Measurements from ENCODE around the gene GSTO1.

Gene GSTO1

DNA sequence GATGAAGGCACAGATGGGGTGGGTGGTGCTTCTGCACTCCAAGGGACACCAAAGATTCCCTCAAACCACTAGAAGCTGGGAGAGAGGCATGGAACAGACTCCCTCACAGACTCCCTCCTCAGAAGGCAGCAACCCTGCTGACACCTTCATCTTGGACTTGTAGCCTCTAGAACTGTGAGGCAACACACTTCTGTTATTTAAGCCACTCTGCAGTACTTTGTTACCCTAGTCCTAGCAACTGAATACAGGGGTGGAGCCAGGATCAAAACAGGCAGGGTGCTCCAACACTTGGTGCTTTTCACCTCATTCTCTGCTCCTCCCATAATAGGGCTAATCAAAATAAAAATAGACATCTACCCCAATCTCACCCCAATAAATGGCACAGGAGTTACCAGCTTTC lies 2.3 kb upstream of the GSTO1 start:
- no peak for DNase-seq

DNA sequence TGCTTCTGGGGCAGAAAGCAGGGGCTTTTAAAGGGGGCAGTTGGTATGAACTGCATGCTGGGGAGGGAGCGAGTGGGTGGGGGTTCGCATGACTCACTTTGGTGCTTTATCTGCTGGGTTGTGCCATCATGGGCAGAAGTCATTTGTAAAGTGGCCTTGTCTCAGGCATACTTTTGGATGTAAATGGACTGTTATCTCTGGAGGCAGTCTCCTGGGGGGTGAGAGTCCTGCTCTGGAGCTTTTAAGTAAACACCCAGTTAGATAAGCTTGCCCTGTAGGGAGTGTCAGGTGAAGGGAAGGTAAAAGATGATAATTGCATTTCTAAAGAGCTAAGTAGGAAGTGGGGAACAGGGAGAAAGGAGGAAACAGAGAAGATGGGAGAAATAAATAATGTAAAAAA lies 1.6 kb upstream of the GSTO1 start:
- DNase-seq = no peak

DNA sequence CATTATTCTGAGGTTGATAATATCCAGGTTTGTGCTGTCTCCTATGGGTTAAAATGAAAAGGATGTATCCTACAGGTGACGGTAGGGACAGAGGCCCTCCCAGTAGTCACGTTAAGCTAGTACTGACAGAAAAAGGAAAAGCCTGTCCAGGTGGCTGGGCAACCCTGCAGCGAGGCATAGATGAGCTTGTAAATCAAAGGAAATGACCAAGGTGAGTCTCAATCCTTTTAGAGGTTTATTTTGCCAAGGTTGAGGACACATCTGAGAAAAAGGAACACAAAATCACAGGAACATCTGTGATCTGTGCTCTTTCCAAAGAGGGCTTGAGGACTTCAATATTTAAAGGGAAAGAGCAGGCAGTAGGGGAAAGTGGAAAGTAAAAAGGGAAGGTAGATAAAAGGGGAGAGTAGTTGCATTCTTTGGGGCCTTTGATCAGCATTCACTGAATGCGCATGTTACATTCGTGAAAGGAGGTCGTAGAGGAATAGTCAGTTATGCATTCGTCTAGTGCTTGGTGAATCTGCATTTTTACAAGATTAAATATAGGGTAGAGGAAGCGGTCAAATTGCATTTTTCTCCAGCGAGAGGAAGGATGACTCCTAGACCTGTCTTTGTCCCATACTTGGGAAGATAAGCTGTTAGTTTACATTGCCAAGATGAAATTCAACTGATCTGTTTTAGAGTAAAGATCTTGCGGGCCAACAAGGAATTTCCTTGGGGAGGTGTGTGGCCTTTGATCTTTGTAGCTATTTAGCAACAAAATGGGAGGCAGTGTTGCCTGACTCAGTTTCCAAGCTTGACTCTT lies 884 bp upstream of the GSTO1 start:
- DNase-seq = no peak

DNA sequence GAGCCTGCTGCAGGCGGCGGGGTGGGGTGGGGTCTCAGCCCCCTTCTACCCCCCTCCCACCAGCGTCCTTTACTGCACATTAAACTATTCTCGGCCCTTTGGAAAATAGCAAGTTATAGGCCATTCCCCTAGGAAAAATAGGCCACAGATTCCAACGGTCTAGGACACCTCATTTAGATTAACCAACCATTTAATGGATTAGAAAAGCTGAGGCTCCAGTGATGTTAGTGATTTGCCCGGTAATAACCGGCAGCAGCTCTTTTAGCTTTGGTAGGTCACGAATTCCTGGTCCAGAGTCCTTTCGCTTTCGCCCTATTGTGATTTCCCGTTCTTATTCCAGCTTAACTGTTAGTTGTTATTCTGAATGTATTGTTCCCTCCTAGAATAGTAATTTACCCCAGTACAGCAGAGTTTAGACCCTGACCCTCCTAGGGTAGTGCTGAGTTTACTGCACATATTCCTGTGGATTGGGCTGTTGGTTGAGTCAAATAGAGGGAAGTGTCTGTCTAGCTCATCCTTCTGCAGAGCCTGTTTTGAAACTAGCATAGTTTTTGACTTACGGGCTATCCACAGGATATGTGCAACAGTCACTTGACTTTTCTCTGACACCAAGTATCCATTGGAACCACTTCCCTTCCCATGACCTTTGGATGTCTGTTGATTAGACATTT lies 754 bp downstream of the GSTO1 start:
- DNase-seq = peak; percentile 50

DNA sequence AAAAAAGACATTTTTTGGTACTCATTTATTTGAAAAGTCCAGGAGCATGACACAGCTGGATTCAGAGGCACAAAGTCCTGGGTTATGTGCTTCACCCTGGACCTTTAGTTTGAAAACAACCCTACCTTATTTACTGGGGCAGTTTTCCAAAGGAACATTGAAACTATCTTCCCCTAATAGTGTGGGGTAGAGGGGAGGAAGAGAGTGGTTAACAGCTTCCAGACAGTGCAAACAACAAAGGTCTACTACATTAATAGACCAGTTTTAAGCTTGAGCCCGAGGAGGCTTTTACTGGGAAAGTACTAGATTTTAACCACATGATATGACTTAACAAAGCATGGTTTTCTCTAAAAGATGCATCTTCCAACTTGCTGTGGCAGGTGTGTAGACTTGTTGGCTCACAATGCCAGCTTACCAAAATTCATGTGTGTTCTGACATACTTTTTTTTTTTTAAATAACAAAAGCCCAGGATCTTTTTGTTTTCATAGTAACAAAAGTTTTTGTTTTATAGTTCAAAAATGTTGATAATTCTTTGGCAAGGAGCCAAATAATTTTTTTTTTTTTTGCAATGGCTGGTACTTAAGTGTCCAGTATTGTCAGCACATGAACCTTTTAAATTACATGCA lies 1.8 kb downstream of the GSTO1 start:
- DNase-seq = no peak

DNA sequence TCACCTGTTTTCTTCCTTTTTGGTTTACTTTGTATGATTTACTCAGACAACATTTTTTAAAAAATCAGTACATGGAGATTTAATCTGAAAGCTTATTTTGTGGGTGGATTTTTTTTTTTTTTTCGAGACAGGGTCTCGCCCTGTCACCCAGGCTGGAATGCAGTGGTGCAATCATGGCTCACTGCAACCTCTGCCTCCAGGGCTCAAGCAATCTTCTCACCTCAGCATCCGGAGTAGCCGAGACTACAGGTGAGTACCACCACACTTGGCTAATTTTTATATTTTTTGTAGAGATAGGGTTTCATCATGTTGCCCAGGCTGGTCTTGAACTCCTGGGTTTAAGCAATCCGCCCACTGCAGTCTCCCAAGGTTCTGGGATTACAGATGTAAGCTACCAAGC lies 2.5 kb downstream of the GSTO1 start:
- no peak for DNase-seq

DNA sequence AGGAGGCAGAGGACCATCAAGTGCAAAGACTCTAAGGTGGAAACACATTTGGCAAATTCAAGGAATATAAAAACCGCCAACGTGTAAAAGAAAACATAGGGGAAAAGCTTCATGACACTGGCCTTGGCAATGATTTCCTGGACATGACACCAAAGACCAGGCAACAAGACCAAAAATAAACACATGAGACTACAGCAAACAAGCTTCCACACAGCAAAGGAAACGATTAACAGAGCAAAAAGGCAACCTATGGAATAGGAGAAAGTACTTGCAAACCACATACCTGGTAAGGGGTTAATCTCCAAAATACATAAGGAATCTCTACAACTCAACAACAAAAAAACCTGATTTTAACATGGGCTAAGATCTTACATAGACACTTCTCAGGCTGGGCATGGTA lies 3.5 kb downstream of the GSTO1 start:
- no peak for DNase-seq

DNA sequence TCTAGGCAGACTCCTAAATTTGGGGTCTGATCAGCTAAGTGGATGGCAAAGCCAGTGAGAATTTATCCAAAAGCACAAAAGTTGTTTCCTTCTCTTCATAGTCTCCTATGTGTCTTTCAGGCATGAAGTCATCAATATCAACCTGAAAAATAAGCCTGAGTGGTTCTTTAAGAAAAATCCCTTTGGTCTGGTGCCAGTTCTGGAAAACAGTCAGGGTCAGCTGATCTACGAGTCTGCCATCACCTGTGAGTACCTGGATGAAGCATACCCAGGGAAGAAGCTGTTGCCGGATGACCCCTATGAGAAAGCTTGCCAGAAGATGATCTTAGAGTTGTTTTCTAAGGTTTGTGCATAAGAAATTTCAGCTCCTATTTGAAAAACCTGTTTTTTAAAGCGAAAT lies 4.8 kb downstream of the GSTO1 start:
- no peak for DNase-seq

DNA sequence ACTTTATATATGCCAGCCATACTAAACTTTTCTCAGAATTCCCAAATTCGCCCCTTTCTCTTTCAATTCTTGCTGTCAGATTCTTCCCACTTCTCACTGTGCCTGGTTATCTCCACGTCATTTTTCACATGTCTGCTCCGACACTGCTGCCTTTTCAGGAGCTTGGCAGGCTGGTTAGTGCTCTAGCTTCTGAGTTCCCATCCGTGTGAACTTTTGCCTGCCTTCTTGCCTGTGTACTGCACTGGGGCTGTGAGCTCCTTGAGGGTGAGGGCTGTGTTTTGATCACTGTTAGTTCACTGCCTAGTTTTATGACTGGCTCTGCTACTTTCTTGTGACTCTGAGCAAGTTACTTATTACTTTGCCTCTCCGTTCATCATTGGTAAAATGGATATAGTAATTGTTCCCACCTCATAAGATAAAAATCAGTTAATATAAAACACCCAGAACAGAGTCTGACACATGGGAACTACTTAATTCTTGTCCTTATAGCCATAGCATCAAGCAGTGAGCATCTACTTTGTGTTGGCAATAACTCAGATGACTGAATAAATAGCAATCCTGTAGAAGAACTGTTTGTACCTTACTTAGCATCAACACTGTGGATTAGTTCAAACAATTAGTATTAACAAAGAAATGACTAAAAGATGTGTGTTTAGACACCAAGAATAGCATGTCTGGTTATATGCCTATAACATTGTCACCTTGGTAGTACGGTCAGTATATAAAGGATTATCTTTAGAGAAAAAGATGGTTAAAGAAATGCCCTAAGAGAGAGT lies 5.5 kb downstream of the GSTO1 start:
- no peak for DNase-seq

DNA sequence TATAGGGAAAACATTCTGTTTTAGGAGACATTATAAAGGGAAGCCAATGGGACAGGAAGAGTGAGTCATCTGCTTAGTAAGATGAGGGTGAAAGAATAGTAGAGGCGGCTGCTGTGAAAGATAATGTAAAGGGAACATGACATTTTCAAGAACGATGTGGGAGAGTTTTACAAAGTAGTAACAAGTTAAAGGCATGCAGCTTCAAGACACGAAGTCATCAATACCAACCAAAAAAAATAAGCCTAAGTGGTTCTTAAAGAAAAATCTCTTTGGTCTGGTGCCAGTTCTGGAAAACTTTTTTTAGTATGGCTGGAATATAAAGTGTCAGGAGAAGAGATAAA lies 6.1 kb downstream of the GSTO1 start:
- DNase-seq = peak; percentile 69

DNA sequence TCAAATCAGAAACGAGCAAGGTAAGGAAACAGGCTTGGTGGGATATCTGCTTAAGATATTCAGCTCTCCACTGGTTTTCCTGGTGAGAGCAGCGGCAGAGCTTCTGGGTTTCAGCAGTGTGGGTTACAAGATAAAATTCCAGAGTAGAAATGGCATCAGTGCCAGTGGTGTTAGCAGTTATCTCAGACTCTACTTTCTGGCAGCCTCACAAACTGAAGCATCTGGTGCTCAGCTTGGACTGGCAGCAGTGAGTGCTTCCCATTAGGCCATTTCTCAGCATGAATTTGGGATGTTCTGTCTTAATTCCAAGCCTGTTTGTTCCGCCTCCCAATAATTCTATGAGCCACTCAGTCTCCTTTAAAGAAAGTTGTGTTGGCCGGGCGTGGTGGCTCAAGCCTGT lies 7.4 kb downstream of the GSTO1 start:
- no peak for DNase-seq

DNA sequence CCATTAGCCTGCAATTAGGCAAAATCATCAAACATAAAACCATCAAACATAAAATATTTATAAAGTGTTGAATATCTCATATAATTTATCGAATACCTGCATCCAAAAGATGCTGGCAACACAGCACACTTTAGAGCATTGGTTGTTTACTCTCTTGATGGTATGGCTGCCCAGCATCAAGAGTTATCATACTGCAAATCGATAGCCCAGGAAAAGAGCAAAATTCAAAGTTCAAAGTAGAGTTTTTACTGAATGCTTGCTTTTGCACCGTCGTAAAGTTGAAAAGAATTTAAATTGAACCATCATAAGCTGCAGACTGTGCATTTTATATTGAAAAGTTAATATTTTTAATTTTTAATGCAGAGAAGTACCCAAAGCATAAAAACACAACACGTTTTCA lies 10.1 kb downstream of the GSTO1 start:
- no peak for DNase-seq

DNA sequence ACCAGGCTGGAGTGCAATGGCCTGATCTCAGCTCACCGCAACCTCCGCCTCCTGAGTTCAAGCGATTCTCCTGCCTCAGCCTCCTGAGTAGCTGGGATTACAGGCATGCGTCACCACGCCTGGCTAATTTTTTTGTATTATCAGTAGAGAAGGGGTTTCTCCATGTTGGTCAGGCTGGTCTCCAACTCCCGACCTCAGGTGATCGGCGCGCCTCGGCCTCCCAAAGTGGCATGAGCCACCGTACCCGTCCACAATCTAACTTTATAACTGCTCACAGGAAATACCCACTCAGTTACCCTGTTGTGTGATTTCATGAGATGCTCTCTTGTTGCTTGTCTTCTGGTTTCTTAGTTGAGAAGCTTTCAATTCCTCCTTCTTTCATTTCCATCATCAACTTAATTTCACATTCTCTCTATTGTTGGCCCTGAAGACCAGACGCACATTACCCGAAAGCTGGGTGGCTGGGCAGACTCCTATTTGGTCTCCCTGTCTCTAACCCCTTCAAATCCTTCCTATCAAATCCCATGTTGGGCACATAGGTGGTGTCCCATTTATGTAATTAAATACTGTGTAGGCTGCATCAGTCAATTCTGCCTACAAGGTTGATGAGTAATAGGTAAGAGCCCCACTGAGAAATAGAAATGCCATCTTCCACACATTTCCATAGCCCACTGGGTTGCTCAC lies 13.2 kb downstream of the GSTO1 start:
- DNase-seq = no peak

DNA sequence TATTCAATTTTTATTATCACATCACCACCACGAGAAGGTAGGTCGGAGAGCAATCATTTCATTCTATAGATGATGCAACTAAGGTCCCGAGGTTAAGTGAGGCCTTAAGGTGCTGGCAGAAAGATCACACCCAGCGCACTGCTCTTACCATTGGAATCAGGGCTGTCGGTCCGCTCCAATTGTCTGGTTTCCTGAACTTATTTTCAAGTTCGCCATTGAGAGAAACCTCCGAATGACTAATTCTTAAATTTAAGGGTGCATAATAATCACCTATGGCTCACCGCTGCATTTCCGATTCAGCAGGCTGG lies 13.7 kb downstream of the GSTO1 start:
- DNase-seq = no peak

DNA sequence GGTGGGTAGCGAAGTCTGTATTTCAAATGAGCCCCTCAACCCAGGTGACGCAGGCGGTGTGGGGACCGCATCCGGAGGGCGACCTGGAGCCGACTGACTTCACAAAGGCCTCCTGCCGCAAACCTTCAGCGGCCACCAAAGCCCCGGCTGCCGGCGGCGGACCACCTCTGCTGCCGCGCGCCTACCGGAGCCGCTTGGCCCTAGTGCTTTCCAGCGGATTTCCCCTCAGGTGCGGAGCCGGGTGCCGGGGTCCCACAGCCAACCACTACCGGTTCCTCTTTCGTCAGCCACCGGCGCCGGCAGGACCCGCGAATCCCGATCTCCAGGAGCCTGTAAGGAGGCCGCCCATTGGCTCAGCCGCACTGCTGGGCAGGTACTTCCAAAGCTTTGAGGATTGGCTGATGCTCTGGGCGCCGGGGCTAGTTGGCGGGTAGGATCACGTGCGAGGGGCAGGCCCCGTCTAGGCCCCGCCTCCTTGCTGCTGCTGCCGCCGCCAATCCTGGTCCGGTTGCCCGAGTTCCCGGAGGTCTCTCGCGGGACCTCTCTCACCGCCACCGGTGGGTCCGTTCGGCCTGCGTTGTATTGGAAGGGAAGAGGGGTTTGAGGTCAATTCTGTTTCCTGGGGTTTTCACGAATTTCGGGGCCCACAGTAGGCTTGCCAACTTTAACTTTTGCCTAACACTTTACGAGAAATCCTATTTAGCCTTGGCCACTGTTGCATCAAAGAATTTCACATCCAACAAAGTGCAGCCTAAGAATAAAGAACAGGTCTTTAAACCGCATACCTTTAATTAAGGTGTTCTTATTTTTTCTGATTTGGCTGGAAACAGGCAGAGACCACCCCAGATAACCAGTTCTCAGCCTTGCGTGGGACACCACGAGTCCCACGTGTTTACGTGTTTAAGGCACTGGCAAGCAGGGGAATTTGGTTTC lies 14.3 kb downstream of the GSTO1 start, which contains the start of gene GSTO2:
GSTO2 (plus strand) TSS at position 472 of the 933 bp plus-strand sequence. CDS start 5,732 bp downstream, outside the sequence.
- DNase-seq = peak; percentile 99

DNA sequence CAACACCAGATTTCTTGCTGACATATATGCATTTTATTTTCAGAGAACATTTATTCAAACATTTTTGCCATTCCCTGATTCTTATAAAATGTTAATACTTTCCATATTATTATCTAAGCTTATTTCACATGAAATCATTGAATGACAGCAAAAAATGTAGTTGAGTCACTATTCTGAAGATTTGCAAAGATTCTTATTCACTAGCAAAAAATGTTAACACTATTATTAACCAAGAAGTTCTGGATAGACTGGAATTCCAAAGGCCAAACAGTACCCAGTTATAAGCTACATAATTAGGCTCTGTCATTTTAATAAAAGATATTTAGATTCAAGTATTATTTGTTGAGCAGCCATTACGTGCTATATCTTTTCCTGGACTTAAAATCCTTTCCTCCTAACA lies 18.6 kb downstream of the GSTO1 start:
- DNase-seq = peak; percentile 67

DNA sequence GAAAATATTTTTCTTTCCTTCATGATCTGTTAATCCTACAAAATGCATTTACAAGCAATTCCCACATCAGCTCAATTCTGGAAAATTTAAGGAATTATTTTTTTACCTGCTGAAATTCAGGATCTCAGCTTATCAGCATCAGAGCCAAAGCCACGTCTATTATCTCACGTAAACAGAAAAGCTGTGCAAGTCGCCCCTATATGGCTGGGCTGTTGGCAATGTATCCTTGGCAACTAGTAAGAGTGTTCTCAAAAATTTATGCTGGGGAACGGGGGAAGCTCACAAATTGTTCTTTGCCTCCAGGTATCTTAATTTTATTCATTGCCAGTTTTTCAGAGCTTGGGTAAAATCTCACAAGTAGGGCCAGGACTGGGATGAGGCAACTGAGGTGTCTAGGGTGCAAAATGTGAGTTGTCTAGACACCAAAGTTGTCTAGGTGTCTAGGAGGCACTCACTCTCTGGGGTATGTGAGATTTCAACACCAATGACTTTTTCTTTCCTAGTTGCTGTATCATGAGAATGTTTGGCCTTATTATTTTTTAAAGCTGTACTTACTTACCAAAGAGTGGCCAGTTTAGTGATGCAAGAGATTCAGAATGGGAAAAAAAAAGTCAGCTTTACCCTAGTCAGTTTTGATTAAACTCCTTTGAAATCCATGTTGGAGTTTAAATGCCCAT lies 19.3 kb downstream of the GSTO1 start:
- peak; percentile 54 for DNase-seq

DNA sequence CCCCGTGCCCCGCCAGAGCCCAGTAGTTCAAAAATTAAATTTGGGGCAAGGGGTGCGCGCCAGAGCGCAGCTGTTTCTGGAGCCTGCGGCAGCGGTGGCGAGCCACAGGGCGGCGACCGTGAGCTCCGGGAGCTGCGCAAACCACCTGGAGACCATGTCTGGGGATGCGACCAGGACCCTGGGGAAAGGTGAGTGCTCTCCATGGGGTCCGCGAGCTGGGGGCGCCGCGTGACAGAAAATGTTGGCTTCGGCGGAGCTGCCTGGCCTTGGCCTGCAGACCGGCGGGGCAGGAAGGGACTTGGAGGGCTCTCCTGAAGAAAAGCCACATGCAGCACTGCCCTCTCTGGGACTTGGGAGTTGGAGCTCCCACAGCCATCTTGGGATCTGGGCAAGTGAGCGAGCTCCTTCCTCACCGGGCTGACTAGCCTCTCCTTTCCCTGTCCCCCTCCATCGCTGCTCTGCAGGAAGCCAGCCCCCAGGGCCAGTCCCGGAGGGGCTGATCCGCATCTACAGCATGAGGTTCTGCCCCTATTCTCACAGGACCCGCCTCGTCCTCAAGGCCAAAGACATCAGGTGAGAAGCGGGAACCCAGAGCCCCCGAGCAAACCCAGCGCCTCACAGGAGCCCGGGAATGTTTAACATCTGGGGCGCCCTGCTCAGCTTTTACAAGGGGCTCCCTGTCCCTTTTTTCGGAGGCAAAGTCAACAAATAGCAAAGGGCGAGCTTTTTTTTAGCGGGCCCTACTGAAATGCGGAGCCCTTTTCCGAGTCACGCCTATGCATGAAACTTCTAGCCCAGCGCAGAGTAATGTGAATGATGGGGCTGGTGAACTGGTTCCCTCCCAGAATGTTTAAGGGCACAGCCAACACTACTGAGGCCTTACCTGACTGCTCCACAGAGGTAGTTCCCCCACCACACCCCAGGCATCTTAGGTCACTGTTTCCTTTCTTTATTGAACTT lies 20.4 kb downstream of the GSTO1 start:
- DNase-seq = peak; percentile 34

DNA sequence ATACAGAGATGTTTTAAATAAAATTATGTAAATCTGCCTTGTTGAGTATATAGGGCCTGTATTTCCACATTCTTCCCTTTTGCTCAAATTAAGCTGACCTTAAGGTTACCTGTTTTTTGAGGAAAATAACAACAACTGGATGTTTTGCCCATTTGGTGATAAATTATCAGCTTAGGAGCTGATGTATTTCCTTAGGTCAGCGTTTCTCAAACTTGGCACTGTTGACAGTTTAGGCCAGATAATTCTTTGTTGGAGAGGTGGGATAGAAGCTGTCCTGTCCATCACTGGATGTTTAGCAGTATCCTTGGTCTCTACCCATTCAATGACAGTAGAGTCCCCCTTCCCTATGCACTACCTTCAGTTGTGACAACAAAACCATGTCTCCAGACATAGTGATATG lies 21.5 kb downstream of the GSTO1 start:
- DNase-seq = no peak

DNA sequence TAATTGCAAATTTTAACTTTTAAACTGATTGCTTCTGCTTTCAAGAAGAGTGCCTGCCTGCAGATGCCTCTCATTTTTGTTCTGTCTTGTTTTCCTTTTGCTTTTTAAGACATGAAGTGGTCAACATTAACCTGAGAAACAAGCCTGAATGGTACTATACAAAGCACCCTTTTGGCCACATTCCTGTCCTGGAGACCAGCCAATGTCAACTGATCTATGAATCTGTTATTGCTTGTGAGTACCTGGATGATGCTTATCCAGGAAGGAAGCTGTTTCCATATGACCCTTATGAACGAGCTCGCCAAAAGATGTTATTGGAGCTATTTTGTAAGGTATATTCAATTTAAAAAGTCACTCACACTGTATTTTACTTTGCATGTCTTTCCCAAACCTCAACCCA lies 23.1 kb downstream of the GSTO1 start:
- DNase-seq = no peak
